ENCODE results near the gene TSPAN5. TPM values are rescaled to one million over a fixed set of nuclear protein-coding genes. Genes with fewer than 3 reads are reported as not detected.
A peak's percentile ranks its signal among the peaks of the same experiment; 100 is the strongest.
"Not testable (repeated sequence)": the region's sequence is repeated elsewhere in the genome, so short reads cannot be mapped to it uniquely, and the experiment has no call there.

TSPAN5 gene
- total RNA-seq, 1 donor from 2014 or later: 25.0 TPM

- Mint-ChIP-seq H3K9me3 (no peaks in the 10 kb centered on the region), H3K4me3 (peak overlapping the region; percentile 69), H3K27ac (ENCODE audit: unreplicated experiment) (no peak overlapping the region), H3K36me3 (ENCODE audit: low read depth) (peaks cover 20% of the 10 kb centered on the region), H3K4me1 (peaks cover 24% of the 10 kb centered on the region), H3K27me3 (ENCODE audit: low read depth) (no peaks in the 10 kb centered on the region)
- DNase-seq (ENCODE audit: low read depth, low spot score): peak; percentile 55
- peak; percentile 86 for TF ChIP-seq CTCF (conservative IDR thresholded peaks at IDR 0.05)
These were observed 190.8 kb downstream of the TSPAN5 start for GRCh38 chr4:98467627-98468072.

- Mint-ChIP-seq H3K27ac (ENCODE audit: unreplicated experiment) (no peak overlapping the region), H3K36me3 (ENCODE audit: low read depth) (peaks cover 16% of the 10 kb centered on the region), H3K4me3 (no peak overlapping the region), H3K27me3 (ENCODE audit: low read depth) (no peaks in the 10 kb centered on the region), H3K9me3 (no peaks in the 10 kb centered on the region), H3K4me1 (peaks cover 24% of the 10 kb centered on the region)
- TF ChIP-seq CTCF (conservative IDR thresholded peaks at IDR 0.05): no peak
- no peak for DNase-seq (ENCODE audit: low read depth, low spot score)
These were observed 191.4 kb downstream of the TSPAN5 start for GRCh38 chr4:98466868-98467599.

GRCh38 chr4:98462487-98462886, 195.9 kb downstream of the TSPAN5 start:
- peaks cover 3% of the 10 kb centered on the region for H3K36me3 Mint-ChIP-seq (ENCODE audit: low read depth)
- H3K9me3 Mint-ChIP-seq: peaks cover 5% of the 10 kb centered on the region
- no peak overlapping the region for H3K27ac Mint-ChIP-seq (ENCODE audit: unreplicated experiment)
- no peak overlapping the region for H3K4me3 Mint-ChIP-seq
- TF ChIP-seq CTCF (conservative IDR thresholded peaks at IDR 0.05): no peak
- DNase-seq (ENCODE audit: low read depth, low spot score): no peak
- peaks cover 2% of the 10 kb centered on the region for H3K4me1 Mint-ChIP-seq
- no peaks in the 10 kb centered on the region for H3K27me3 Mint-ChIP-seq (ENCODE audit: low read depth)

- not testable (repeated sequence) for H3K27ac Mint-ChIP-seq (ENCODE audit: unreplicated experiment); H3K9me3 Mint-ChIP-seq; H3K4me1 Mint-ChIP-seq; H3K36me3 Mint-ChIP-seq (ENCODE audit: low read depth); DNase-seq (ENCODE audit: low read depth, low spot score); H3K4me3 Mint-ChIP-seq; H3K27me3 Mint-ChIP-seq (ENCODE audit: low read depth)
These were observed 197.1 kb downstream of the TSPAN5 start for GRCh38 chr4:98461121-98461865.

GRCh38 chr4:98457422-98457821, 201.0 kb downstream of the TSPAN5 start:
- not testable (repeated sequence) for H3K27me3 Mint-ChIP-seq (ENCODE audit: low read depth); H3K27ac Mint-ChIP-seq (ENCODE audit: unreplicated experiment); H3K4me3 Mint-ChIP-seq; DNase-seq (ENCODE audit: low read depth, low spot score); H3K4me1 Mint-ChIP-seq
- Mint-ChIP-seq H3K9me3 (peaks cover 12% of the 10 kb centered on the region), H3K36me3 (ENCODE audit: low read depth) (peaks cover 11% of the 10 kb centered on the region)

GRCh38 chr4:98452091-98452490, 206.3 kb downstream of the TSPAN5 start:
- Mint-ChIP-seq H3K4me1 (no peaks in the 10 kb centered on the region), H3K36me3 (ENCODE audit: low read depth) (peaks cover 15% of the 10 kb centered on the region), H3K9me3 (peaks cover 7% of the 10 kb centered on the region), H3K27me3 (ENCODE audit: low read depth) (no peaks in the 10 kb centered on the region), H3K27ac (ENCODE audit: unreplicated experiment) (no peak overlapping the region), H3K4me3 (no peak overlapping the region)
- DNase-seq (ENCODE audit: low read depth, low spot score): no peak
- no peak for TF ChIP-seq CTCF (conservative IDR thresholded peaks at IDR 0.05)
